Activated CD8-positive, alpha-beta T cell treated with anti-CD3 and anti-CD28 coated beads for 36 hours (primary cell): ENCODE data around the gene CNPY1. TPM values are rescaled to one million over a fixed set of nuclear protein-coding genes. Genes with fewer than 3 reads are reported as not detected.
A peak's percentile ranks its signal among the peaks of the same experiment; 100 is the strongest.

ENCODE experiments used
- ATAC-seq: fragments of 200-7000 bp; cut with Tn5 transposase; one replicate; pipeline ENCODE4 v1.10.0; 2021; ENCODE audit warnings: mild to moderate bottlenecking, moderate library complexity
- CTCF ChIA-PET: fragments of 350-600 bp; sonication (Branson Sonifier 250); formaldehyde crosslinking; loops from one replicate; lab custom pipeline; 2021; ENCODE audit warnings: antibody characterized with exemption; lab: Charles Lee
- POLR2A ChIA-PET: fragments of 350-600 bp; sonication (Branson Sonifier 250); formaldehyde crosslinking; loops from one replicate; lab custom pipeline; 2021; ENCODE audit warnings: antibody characterized with exemption; lab: Charles Lee
- DNase-seq: peaks from one replicate; pipeline ENCODE4 v3.0.0-alpha.2; 2020
- H3K27ac Mint-ChIP-seq: one replicate; pipeline ENCODE4 v1.8.0; 2021; ENCODE audit warnings: mild to moderate bottlenecking, mixed read lengths
- H3K27me3 Mint-ChIP-seq: one replicate; pipeline ENCODE4 v1.8.0; 2021; ENCODE audit warnings: mixed read lengths
- H3K36me3 Mint-ChIP-seq: one replicate; pipeline ENCODE4 v1.8.0; 2021; ENCODE audit warnings: low read depth, mixed read lengths
- H3K4me1 Mint-ChIP-seq: one replicate; pipeline ENCODE4 v1.8.0; 2021; ENCODE audit warnings: low read depth, mixed read lengths
- H3K4me3 Mint-ChIP-seq: one replicate; pipeline ENCODE4 v1.8.0; 2021; ENCODE audit warnings: mild to moderate bottlenecking, moderate library complexity, mixed read lengths
- H3K9me3 Mint-ChIP-seq: one replicate; pipeline ENCODE4 v1.8.0; 2021; ENCODE audit warnings: mixed read lengths
- intact Hi-C: fragments of 100-400 bp; cut with micrococcal nuclease; formaldehyde crosslinking; loops from one replicate; pipeline ENCODE4 v1.10.0; 2022
- total RNA-seq, 2 experiments: library from RNA; stranded (reverse); gene quantifications; one replicate each; pipeline ENCODE4 v1.2.3, GENCODE V29; 2021
- TF ChIP-seq, protein P1 (sequence below): fragments of 200-600 bp; IDR thresholded peaks from one replicate; pipeline ENCODE4 v1.8.0; 2022; ENCODE audit warnings: antibody characterized with exemption, mild to moderate bottlenecking

The CNPY1 gene
- total RNA-seq, 2 experiments from 2014 or later = not detected

DNA sequence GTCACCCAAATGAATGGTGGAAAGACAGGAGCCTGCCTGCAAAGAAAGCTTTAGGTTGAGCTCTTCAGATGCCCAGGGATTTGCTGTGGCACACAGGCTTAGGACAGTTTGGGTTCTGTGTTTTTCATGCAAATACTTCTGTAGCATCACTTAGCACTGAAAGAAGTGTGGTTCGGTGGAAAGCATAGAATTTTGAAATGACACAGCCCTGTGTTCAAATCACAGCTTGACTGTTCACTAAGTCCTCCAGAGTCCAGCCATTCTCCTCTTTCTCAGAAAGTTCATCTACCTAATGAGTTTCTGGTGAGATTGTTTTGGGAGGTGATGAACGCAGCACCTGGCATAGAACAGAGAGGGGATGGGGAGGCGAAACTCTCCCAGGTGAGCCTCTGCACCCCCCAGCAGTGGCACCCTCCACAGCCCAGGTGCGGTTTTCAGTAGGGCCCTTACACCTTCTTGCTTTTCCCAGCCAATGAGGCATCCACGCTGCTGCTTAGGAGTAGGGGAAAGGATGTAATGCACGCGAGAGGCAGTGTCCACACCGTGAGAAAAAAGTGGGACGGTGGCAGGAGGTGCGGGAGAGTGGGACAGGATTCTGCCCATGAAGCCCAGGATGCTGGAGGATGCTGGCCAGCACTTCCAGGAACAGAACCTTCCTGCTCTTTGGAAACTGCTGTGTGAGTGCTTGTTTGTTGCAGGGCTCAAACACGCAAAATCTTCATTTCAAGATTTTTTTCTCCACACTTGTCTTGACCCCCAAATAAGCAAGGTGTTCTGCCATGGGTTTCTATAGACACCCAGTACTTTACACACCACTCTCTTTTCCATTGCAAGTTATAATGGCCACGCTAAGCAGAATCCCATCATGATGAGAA is 76.8 kb downstream of the CNPY1 start:
- peaks cover 88% of the 10 kb centered on the region for H3K27me3 Mint-ChIP-seq
- H3K36me3 Mint-ChIP-seq = no peaks in the 10 kb centered on the region
- ChIA-PET POLR2A (interaction anchor here (0.6 kb wide), 1 partner anchor 260 kb away, joined by 3 read pairs; no protein-coding TSS in a partner anchor), CTCF (interaction anchor here (2.1 kb wide), 1 partner anchor 43 kb away, joined by 4 read pairs; no protein-coding TSS in a partner anchor)
- ATAC-seq (no peak), DNase-seq (no peak)
- H3K4me1 Mint-ChIP-seq = peaks cover 17% of the 10 kb centered on the region
- H3K27ac Mint-ChIP-seq = no peak overlapping the region
- TF ChIP-seq, protein P1, sequence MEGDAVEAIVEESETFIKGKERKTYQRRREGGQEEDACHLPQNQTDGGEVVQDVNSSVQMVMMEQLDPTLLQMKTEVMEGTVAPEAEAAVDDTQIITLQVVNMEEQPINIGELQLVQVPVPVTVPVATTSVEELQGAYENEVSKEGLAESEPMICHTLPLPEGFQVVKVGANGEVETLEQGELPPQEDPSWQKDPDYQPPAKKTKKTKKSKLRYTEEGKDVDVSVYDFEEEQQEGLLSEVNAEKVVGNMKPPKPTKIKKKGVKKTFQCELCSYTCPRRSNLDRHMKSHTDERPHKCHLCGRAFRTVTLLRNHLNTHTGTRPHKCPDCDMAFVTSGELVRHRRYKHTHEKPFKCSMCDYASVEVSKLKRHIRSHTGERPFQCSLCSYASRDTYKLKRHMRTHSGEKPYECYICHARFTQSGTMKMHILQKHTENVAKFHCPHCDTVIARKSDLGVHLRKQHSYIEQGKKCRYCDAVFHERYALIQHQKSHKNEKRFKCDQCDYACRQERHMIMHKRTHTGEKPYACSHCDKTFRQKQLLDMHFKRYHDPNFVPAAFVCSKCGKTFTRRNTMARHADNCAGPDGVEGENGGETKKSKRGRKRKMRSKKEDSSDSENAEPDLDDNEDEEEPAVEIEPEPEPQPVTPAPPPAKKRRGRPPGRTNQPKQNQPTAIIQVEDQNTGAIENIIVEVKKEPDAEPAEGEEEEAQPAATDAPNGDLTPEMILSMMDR = no peak
- no peak overlapping the region for H3K4me3 Mint-ChIP-seq
- no peaks in the 10 kb centered on the region for H3K9me3 Mint-ChIP-seq
- intact Hi-C loops = loop anchor here (5.0 kb wide), 1 partner anchor 38 kb away; no protein-coding TSS in a partner anchor

DNA sequence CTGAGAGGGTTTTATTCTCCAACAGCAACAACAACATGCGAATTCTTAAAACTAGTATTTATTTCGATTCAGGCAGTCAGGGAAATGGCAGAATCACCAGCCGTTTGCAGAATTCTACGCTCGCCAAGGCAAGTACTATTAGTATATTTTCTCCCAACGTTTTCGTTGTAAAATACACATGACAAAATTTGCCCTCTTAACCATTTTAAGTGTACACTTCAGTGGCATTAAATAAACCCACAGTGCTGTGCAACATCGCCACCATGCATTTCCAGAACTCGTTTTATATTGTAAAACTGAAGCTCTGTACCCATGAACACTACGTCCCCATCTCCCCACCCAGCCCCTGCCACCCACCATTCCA is 77.6 kb downstream of the CNPY1 start:
- no peaks in the 10 kb centered on the region for H3K36me3 Mint-ChIP-seq
- TF ChIP-seq, protein P1 = no peak
- intact Hi-C loops = loop anchor here (5.0 kb wide), 1 partner anchor 39 kb away; no protein-coding TSS in a partner anchor
- ATAC-seq = no peak
- peaks cover 17% of the 10 kb centered on the region for H3K4me1 Mint-ChIP-seq
- no peak overlapping the region for H3K27ac Mint-ChIP-seq
- no peak overlapping the region for H3K4me3 Mint-ChIP-seq
- ChIA-PET CTCF (interaction anchor here (2.1 kb wide), 1 partner anchor 44 kb away, joined by 4 read pairs; no protein-coding TSS in a partner anchor), POLR2A (no interaction called here)
- DNase-seq = no peak
- H3K27me3 Mint-ChIP-seq = peaks cover 86% of the 10 kb centered on the region
- no peaks in the 10 kb centered on the region for H3K9me3 Mint-ChIP-seq

DNA sequence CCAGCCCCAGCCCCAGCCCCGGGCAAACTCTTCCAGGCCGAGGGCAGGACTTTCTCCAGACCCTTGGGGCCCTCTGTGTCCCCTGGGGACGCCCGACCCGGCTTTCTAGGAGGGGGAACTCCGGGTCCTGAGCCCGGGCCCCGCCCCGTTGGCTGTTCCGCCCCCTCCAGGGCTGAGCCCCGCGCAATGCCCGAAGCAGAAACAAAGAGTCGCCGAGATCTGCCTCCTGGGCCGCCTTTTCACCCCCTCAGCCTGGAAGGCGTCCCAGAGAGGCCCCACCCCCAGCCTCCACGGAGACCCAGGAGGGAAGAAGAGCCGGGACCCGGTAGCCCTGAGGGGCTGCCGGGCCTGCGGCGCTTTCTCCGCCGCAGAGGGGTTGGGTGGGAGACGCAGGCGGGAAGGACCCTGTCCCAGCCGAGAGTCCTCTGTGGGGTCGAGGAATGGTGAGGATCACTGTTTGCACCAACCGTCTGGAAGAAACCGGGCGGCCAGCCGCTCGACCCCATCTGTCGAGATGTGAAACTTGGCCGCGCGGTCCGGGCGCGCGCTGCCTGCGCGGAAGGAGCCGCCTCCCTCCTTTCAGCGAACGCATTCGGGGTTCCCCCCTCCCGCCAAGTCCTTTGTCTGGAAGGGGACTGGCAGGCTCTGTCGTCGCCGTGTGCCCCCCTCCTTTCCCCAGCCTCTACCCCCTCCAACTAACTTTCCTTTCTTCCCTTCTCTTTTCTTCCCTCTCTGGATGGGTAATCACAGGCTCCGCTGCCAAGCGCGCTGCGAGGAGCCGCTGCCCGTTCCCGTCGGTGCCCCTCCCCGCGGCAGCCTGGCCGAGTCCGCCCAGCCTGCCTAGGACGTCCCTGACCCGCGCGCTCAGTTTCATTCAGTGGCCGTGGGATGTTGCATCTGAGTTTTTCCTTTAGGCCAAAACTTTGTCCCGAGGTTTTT is 78.2 kb downstream of the CNPY1 start:
- ChIA-PET POLR2A (no interaction called here), CTCF (no interaction called here)
- Mint-ChIP-seq H3K27ac (no peak overlapping the region), H3K4me1 (peaks cover 17% of the 10 kb centered on the region), H3K27me3 (peaks cover 87% of the 10 kb centered on the region), H3K36me3 (no peaks in the 10 kb centered on the region), H3K9me3 (no peaks in the 10 kb centered on the region), H3K4me3 (no peak overlapping the region)
- intact Hi-C loops = loop anchor here (5.0 kb wide), 1 partner anchor 39 kb away; no protein-coding TSS in a partner anchor
- ATAC-seq = no peak
- TF ChIP-seq, protein P1 = no peak
- DNase-seq = no peak

DNA sequence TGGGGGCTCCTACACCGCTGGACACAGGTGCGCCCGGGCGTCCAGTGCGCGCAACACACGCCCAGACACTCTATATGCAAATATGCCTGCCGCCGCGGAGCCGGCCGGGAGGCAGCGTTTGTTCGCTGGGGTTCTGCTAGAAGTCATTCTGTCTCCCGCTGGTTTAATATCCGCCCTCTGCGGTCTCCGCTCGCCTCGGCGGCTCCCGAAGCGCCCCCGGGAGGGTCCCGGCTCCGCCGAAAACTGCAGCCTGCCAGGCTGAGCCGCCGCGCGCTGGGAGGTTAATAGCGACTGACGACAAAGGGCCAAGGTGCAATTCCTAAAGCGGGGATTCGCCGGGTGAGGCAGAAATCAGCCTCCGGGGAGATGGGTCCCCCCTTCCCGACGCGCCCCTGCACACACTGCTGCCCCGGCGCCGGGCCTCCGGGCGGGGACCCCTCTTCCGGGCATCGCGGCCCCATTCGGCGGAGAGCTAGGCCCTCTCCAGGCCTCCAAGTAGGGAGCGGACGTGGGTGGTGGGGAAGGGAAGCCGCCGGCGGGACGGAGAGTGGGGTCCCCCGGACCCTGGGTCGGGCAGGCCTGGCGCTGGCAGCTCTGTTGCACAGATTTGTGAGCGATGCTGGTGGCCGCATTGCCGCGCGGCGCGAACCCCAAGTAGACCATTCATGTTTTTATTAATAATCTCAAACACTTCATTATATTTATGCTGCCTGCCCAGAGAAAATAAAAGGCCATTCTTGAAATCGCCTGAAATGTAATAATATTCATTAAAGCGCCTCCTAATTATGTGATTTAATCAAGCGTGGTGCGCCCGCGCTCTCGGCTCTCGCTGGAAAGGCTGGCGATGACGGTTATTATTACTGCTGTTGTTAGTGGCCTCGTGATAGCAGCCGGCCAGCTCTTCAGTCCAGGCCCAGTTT is 79.3 kb downstream of the CNPY1 start:
- Mint-ChIP-seq H3K9me3 (no peaks in the 10 kb centered on the region), H3K27ac (no peak overlapping the region), H3K36me3 (no peaks in the 10 kb centered on the region), H3K27me3 (peaks cover 83% of the 10 kb centered on the region), H3K4me3 (no peak overlapping the region), H3K4me1 (peaks cover 17% of the 10 kb centered on the region)
- TF ChIP-seq, protein P1 = no peak
- intact Hi-C loops = loop anchor here (5.0 kb wide), 1 partner anchor 40 kb away; no protein-coding TSS in a partner anchor
- POLR2A ChIA-PET = interaction anchor here (0.7 to 0.9 kb wide), 2 partner anchors 10 to 620 kb away, joined by 3 read pairs; no protein-coding TSS in a partner anchor
- ATAC-seq (peak; percentile 85), DNase-seq (peak; percentile 77)
- CTCF ChIA-PET = interaction anchor here (1.5 kb wide), 1 partner anchor 8 kb away, joined by 7 read pairs; no protein-coding TSS in a partner anchor
